Activated T-cell treated with anti-CD3 and anti-CD28 coated beads, Interleukin-2, amount 50 U/mL, for 48 hours (primary cell): Measurements from ENCODE around the gene TBC1D8.
"Not testable (repeated sequence)": the region's sequence is repeated elsewhere in the genome, so short reads cannot be mapped to it uniquely, and the experiment has no call there.

ENCODE experiments used
- DNase-seq, 2 experiments: peaks; one replicate each; pipeline ENCODE4 v3.0.0-alpha.2; 2020

TBC1D8 gene

DNA sequence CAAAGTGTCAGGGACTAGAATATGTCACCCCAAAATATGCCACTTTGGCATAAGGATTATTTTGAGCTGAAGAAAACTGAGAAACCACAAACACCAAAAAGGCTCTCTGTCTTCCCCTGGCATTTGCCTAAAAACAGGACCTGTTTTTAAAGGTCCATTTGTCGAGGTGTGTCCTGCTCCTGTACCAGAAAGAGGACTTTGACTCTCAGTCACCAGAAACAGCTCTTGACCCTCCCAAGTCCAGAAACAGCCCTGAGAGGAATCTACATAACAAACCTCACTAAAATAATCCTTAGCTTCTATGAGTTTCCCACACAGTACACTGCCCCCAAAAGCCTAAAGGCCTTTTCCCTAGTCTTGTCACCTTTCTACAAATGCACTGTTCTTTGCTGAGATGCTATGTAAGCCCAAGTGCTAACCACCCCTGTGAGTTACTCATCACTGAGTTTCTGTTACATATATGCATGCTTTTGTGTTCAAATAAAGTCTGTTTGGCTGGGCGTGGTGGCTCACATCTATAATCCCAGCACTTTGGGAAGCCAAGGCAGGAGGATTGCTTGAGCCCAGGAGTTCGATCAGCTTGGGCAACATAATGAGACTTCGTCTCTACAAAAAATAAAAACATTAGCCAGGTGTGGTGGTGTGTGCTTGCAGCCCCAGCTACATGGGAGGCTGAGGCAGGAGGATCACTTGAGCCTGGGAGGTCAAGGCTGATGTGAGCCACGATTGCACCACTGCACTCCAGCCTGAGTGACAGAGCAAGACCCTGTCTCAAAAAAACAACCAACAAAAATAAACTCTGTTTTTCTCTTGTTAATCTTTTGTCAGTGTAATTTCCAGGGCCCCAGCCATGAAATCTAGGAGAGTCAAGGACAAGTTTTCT is 93.9 kb downstream of the TBC1D8 start:
- no peak for DNase-seq

DNA sequence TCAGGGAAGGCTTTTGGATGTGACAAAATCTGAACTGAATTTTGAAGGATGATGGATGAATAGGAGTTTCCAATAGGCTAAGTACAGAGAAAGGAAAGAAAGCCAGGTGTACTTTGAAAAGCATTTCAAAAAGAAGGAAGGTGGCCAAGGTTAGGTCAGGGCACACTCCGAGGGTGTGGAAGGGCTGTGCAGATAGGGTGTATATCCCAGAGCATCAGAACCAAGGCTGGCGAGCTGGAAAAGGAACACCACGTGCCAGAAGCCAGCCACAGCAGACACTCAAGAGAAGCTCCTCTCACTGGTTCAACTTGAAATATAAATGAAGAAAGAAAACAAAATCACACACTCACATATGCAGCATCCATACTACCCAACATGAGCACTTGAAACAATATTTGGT is 98.1 kb downstream of the TBC1D8 start:
- DNase-seq, result no peak

DNA sequence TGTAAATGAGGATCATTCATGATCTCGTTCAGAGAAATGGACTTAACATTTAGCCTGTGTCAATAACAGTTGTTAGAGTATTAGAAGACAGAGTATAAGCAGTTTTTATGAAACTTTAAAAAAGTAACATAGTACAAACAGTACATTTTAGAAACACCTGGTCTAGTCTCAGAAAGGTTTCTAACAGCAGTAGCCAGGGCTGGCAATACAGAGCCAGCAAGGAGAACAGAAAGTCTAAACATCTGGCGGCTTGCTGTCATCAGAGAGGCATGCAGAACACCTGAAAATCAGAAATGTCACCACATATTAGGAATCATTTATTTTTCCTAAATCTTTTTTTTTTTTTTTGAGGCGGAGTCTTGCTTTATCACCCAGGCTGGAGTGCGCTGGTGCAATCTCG is 99.0 kb downstream of the TBC1D8 start:
- DNase-seq, result no peak

DNA sequence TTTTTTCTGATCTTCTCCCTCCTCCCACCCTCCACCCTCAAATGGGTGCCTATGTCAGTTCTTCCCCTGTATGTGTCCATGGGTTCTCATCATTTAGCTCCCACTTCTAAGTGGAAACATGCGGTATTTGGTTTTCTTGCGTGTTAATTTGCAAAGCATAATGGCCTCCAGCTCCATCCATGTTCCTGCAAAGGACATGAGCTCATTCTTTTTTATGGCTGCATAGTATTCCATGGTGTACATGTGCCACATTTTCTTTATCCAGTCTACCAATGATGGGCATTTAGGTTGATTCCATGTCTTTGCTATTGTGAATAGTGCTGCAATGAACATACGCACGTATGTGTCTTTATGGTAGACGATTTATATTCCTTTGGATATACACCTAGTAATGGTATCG is 100.3 kb downstream of the TBC1D8 start:
- DNase-seq, result not testable (repeated sequence)

DNA sequence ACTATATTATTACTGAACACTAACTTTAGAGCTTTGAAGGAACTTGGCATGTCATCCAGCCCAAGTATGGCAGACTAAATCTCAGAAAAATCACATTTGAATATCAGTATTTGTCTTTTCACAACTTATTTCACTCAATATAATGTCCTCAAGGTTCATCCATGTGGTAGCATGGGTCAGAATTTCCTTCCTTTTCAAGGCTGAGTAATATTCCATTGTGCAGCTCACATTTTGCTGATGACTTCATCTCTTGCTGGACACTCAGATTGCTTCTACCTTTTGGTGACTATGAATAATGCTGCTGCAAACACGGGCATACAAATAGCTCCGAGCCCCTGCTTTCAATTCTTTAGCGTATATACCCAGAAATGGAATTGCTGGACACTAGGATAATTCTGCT is 102.4 kb downstream of the TBC1D8 start:
- DNase-seq, result no peak

DNA sequence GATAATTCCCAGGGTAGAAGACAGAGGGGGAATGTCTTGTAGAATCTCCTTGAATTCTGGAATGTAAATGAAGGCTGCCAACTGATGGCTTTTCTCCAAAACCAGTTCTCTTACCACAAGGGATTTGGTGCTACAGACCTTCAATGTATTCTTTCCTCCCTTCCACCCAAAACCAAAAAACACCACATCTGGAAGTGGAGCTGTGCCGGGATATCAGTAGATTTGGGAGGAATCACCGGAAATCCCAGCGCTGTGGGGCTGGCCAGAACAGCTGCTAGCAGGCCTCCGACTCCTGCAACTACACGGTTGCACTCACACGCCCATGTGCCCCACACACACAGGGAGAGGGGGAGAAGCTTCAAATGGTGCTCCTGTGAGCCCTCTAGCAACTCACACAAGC is 103.4 kb downstream of the TBC1D8 start:
- no peak for DNase-seq

DNA sequence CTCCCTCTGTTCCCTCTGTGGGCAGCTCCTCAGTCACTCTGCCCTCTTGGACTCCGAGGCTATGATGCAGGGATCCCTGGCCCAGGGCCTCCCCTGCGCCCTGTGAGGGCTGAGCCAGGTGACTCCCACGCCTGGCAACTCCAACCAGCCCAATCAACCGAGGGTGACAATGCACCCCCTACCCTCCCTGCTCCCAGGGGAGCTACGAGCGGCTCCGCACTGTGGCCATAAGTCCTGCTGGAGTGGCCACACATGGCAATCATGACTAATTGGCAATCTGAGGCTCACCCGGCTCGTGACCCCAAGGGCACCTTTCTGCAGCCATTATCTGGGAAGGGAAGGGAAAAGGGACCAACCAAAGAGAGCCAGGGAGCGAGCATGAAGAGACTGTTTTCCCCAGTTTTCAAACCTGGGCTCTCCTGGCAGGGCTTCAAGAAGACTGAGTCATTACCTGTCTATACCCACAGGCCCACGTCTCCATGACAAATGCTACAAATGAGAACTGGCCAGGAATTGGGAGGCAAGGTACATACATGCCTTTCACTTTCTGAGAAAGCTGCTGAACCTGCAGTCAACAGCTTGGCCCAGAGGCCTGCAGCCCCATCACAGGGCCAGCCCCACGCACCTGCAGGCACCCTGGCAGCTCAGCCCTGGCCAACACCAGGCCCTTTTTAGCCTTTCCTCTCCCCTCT is 104.0 kb downstream of the TBC1D8 start:
- DNase-seq, result no peak

DNA sequence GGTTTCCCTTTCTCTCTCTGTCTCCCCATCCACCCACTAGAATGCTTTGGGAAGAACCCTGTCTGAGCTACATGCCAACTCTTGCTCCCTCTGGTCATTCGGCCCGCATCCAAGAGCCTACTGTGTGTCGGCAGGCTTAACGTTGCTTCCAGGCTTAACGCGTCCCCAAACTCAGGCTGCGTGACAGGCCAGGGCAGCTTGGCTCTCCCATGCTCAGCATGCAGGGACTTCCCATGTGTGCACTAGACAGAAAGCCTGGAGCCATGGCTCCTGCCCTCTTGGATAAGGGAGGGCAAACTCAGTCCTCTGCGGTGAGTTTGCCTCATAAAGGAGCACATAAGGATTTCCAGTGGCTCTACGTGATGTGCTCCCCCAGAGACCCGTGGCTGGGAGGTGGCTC is 105.9 kb downstream of the TBC1D8 start:
- DNase-seq, result no peak

DNA sequence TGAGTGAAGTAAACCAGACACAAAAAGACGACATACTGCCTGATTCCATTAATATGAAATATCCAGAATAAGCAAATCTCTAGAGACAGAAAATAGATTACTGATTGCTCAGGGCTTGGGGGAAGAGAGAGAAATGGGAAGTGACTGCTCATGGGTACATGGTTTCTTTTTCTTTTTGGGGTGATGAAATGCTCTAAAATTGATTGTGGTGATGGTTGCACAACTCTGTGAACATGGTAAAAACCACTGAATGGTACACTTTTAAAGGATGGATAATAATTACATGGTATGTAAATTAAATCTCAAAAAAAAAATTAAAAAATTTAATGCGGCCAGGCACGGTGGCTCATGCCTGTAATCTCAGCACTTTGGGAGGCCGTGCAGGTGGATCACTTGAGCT is 109.8 kb downstream of the TBC1D8 start:
- DNase-seq, result no peak

DNA sequence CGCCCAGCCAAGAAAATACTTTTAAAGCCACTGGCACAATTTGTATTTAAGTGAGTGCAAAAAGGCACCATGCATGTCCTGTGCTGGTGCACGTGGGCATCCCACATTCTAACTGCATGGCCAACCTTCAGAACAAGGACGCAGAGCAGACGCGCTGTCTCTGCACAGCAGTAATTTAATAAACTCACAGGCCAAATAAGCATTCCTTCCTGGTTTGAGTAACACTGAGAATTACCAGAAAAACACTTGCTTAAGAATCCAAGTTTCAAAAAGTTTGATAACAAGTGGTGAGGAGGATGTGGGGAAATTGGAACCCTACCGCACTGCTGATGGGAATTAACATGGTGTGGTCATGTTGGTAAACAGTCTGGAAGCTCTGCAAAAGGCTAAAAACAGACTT is 110.4 kb downstream of the TBC1D8 start:
- no peak for DNase-seq

DNA sequence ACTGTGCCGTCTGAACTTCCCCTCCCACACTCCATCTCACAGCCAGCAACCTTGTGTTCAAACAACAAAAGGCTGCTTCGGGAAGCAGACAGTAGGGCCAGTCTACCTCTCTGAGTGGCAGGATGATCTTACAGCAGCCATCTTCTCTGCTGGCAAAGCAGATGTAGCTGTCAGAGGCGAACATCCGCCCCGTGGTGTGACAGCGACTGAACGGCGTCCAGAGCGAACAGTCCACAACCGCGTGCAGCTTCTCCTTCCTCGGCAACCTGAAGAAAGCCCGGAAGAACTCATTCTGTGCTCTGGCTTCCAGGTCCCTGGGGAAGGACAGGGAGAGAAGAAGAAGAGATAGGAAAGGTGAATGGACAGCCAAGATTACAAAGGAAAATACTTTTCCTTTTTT is 111.1 kb downstream of the TBC1D8 start:
- no peak for DNase-seq

DNA sequence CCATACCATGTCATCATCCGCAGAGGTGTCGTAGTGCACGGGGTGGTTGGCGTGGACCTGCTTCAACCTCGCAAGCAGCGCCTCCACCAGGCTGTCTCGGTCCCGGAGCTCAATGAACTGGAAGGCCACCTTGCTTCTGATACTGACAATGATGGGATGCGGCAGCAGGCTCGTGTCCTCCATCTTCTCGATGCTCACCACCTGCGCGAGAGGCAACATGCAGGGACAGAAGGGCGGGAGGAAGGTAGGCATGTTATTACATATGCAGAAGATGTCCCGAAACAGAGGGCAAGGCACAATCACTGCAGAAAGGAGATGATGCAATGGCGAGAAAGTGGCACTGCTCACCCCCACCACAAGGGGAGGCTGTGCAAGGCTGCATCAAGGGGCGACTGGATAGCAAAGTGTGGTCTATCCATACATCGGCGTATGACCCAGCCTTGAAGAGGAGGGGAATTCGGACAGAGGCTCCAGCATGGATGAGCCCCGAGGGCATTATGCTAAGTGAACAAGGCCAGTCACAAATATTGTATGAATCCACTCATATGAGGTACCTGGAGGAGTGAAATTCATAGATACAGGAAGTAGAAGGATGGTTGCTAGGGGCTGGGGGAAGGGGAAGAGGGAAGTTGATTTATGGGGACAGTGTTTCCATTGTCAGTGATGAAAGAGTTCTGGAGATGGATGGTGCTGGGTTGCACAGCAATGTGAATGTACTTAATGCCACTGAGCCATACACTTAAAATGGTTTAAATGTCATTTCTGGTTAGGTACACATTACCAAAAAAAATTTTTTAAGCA is 112.5 kb downstream of the TBC1D8 start:
- DNase-seq, result peak; percentile 35 to 44

DNA sequence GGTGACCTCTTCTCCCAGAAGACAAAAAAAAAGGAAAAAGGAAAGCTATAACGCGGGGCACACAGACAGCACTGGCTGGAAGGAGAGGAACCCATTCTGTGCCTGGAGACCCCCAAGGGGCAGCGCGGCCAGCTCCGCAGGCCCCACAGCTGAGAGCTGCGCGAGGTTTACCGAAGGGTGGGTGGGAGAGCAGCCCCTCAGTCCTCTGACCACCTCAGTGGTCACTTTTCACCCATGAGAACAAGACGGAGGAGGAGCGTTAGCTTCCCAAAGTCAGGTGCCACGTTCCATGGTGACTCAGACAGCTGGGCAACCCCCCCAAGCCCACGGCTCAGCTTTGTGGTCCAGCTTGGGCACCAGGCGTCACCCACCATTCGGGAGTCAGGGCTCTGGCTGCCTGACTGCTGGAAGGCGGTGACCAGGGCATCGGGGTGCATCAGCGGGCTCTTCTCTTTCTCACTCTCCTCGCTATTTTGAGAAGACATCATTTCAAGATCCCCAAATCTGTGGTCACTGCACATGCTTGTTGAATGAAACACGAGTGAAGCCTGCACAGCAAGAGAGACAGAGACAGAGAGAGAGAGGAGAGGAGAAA is 113.9 kb downstream of the TBC1D8 start:
- no peak for DNase-seq

DNA sequence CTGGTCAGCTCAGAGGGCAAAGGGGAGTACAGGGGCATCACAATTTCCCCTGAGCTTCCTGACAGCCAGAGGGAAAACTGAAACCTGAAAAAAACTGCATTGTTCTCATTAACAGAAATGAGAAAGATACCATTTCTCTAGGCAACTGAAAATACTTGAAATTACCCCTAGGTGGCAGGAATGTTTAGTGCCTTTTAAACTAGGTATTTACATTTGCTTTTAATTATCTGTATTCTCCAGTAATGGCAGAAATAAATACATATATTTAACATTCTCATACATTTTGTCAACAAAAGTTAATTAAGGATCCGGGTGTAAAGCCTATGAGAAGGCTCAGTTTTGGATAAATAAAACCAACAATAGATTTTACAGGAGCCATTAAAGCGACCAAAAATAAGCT is 114.6 kb downstream of the TBC1D8 start:
- DNase-seq, result no peak

DNA sequence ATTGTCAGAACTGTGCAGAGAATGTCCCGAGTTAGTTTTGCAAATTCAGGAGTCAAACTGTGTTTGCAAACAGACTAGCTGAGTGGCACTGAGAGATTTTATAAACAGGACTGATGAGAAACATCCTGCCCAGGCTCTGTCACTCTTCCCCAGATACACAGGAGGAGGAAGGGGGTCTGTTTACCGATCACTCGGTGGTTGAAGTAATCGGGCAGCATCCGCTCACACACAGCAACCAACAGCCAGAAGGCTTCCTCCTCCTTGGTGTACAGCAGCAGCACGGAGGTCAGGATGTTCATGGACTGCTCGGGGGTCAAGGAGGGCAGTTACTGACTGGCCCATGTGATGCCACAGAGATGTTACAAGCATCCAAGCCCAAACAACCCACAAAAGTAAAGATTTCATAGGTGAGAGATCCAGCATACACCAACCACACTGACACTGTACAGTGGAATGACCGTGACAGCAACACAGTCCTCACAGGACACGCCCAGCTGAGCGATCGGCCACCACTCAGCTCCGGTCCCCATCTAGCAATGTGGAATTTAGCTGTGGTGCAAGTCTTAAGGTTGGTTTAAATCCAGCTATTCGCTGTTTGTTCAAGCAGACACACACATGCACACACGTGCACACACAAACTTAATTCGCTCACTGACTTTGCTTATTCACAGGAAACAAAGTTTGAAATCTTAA is 119.0 kb downstream of the TBC1D8 start:
- DNase-seq, result no peak

DNA sequence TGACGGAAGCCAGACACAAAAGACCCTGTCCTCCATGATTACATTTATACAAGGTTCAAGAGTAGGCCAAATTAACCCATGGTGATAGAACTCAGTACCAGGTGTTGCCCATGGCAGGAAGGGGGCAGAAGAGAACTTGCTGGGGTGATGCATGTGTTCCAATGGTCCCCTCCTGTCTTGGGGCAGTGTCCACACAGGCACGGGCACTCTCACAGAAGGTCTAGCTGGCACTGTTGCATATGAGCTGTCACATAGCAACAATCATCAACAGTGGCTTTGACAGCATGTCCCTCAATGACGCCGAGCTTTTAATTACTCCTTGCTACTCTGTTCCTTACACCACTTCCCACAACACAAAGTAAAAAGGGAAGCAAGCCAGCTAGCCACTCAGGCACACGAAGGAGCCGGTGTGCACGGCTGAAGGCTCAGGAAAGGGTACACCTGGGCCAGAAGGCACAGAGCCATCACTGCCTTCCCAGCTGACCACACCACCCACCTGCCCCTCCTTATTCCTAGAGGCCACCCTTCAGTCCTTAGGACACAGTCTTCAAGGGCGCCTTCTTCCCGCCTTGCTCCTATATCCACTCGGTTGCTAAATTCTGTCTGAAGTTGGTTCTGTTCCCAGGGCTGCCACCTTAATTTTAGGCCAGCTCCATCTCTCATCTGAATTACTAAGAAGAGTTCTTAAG is 120.2 kb downstream of the TBC1D8 start:
- DNase-seq, result no peak

DNA sequence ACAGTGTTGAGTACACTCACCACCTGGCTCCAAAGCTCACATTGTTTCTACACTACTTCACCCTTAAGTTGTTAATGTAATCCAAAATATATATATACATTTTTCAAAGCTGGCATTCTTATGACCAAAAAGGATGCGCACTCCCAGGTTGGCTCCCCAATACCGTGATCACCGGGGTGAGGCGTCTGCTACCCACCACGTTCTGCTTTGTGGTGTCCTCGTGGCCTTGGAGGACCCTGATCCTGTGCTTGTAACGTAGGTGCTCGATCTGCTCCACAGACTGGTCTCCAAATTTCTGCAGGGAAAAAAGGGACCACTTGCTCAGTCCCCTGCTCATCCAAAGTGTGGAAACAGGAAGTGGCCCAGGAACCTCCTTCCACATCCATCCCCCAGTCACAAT is 123.3 kb downstream of the TBC1D8 start:
- no peak for DNase-seq

DNA sequence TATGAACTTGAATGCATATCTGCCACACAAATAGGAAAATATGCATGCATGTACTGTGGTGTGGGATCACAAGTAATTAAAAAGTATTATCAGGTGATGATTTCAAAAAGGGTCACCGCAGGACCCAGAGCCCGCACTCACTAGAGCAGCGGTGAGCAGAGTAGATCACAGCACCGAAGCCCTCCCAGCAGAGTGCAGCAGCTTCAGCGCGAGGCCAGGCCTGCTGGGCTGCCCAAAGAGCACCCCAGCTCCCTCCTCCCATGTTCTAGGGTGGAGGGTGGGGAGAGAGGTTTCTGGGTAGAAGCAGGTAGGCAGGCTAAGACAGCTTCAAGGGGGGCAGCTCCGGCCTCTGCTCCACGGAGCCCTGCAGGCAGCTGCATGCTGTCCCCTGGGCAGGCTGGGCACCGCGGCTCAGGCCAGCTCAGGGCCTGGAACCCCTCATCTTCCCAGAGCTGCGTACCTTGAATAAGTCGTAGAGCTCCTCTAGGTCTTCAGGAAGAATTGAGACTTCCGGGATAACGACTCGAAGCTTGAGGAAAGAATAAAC is 124.2 kb downstream of the TBC1D8 start:
- no peak for DNase-seq

DNA sequence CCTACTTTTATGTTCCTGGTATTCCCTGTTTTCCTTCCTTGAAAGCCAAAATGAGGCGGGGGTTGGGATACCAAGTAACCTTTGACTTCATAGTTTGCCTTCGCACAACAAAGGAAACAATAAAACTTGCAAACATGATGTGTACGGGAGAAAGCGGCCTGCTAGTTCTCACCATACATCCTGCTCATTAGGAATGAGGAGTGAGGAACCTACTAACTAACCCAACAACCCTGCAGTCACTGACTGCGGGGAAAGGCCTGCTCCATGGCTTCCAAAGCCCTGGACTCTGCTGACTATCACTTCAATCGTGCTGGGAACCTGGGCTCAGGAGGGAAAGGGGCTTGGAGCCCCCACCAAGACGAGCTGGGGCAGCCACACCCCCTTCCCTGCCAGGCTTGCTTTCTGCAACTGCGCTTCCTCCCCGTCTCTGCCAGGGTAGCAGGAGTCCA is 124.9 kb downstream of the TBC1D8 start:
- no peak for DNase-seq

DNA sequence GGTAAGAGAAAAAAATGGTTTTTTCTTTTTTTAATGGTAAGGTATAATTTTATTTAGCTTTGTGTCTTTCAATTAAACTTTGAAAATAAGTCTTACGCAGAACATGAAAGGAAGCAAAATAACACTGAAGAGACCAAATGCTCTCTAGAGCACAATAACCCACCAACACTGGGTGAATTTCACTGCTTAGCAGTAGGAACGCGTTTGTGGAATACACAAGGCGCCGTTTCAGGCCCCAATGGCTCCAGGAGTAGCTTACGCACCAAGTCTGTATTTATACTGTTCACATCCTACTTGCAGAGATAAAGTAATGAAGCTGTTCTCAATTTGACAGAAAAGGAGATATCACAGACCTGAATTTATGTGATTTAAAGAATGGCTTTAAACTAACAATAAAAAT is 125.6 kb downstream of the TBC1D8 start:
- no peak for DNase-seq

DNA sequence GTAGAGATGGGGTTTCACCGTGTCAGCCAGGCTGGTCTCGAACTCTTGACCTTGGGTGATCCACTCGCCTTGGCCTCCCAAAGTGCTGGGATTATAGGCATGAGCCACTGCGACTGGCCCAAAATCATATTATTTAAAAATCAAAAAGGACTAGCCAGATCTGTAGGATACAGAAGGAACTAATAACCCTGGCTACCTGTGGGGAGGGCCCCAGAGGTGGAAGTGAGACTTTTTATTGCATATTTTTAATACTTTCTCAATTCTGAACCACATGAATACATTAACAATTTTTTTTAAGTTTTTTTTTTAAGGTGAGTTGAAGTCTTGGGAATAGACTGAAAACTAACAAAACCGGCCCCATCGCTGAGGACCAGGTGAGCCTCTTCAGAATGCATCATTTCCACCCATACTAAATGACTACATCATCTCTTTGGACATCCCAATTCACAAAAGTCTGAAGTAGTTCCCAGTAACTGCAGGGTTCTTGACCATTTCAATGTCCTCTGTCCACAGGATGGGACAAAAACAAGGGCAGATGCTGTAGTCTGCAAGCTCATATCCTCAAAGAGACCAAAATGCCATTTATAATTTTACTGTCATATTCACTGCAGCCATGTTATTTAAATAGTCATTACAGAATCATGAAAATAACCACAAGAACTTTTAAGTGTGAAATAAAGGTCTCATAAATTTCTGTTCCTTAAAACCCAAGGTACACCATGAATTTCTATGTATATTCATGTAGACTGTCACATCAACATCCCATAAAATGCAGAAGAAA is 127.7 kb downstream of the TBC1D8 start:
- DNase-seq, result no peak
